Muscle of leg (tissue), 11 donors: ENCODE results near the gene ZNF593. TPM values are rescaled to one million over a fixed set of nuclear protein-coding genes. Genes with fewer than 3 reads are reported as not detected.

ENCODE experiments used
- DNase-seq: peaks from one replicate; pipeline ENCODE4 v3.0.0; 2013
- H3K27ac ChIP-seq: one replicate; pipeline ENCODE4 v1.5.1; 2013; ENCODE audit warnings: mild to moderate bottlenecking, low read length, control low read depth
- H3K27me3 ChIP-seq: one replicate; pipeline ENCODE4 v1.6.1; 2013; ENCODE audit warnings: low read length; ENCODE audit not compliant: control insufficient read depth, insufficient read depth
- H3K36me3 ChIP-seq: one replicate; pipeline ENCODE4 v1.6.1; 2013; ENCODE audit warnings: low read length; ENCODE audit not compliant: control insufficient read depth, insufficient read depth
- H3K4me1 ChIP-seq: one replicate; pipeline ENCODE4 v1.6.1; 2013; ENCODE audit warnings: low read length; ENCODE audit not compliant: control insufficient read depth, insufficient read depth
- H3K4me3 ChIP-seq: one replicate; pipeline ENCODE4 v1.5.1; 2013; ENCODE audit warnings: low read length, control low read depth
- H3K9me3 ChIP-seq: replicated peaks from 2 replicates; pipeline ENCODE4 v1.6.1; 2013; ENCODE audit warnings: low read depth, low read length; ENCODE audit not compliant: control insufficient read depth
- WGBS: methylation state at CpG from one replicate; pipeline ENCODE4 v1.1.5; 2013; ENCODE audit warnings: missing lambda C conversion rate; ENCODE audit not compliant: insufficient coverage; 5-methylcytosine and 5-hydroxymethylcytosine counted together
- polyA plus RNA-seq, 8 donors: library from polyadenylated mRNA; unstranded; fragments of 120-200 nt; gene quantifications; one replicate each; pipeline versions ENCODE4 v1.2.1 to v1.2.3, GENCODE V29; 2013; ENCODE audit warnings: inconsistent platforms in 1 of 8, low replicate concordance in 1 of 8; ENCODE audit not compliant: insufficient read length in 8 of 8, insufficient read depth in 1 of 8
- total RNA-seq: library from RNA; stranded (reverse); fragments of 120-200 nt; gene quantifications from one replicate; pipeline ENCODE4 v1.2.4, GENCODE V29; 2013

The ZNF593 gene
- total and polyA plus RNA-seq, 9 donors, result 18.7 to 25.8 (median 19.5) TPM

DNA sequence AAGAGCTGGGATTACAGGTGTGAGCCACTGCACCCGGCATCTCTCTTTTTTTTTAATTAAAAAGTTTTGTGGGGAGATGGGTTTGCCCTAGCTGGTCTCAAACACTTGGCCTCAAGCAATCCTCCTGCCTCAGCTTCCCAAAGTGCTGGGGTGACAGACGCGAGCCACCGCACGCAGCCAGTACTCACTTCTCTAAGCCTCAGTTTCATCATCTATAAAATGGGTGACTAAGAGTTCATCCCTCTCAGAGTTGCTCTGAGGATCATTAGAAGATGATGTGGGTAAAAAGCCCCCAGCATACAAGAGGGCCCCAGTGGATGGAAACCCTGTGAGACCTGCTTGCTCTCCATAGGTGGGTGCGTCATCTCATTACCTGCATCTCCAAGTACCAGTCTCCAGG, 18.2 kb downstream of the ZNF593 start:
- Histone ChIP-seq H3K9me3 (no peaks in the 10 kb centered on the region), H3K27me3 (no peaks in the 10 kb centered on the region), H3K36me3 (no peaks in the 10 kb centered on the region), H3K4me1 (no peaks in the 10 kb centered on the region), H3K27ac (no peak overlapping the region), H3K4me3 (no peak overlapping the region)
- no peak for DNase-seq
- WGBS, result no CpG with 5 or more reads among the region's 6 CpGs

DNA sequence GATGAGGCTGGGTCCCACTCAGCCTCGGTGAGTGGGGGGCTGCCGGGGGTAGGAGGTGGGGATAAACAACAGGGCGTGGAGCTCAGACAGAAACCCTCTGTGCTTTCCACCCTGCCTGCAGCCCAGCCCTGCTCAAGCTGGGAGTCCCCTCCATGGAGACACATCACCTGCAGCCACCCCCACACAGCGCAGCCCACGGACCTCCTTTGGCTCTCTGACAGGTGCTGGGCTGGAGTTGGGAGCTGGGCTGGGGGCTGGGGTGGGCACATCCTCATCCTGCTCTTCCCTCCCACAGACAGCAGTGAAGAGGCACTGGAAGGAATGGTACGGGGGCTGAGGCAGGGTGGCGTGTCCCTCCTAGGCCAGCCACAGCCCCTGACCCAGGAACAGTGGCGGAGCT, 18.8 kb downstream of the ZNF593 start:
- H3K36me3 ChIP-seq, result no peaks in the 10 kb centered on the region
- 83% methylated on average over 3 of the region's 8 CpGs for WGBS
- no peak overlapping the region for H3K4me3 ChIP-seq
- DNase-seq, result no peak
- no peak overlapping the region for H3K27ac ChIP-seq
- H3K27me3 ChIP-seq, result no peaks in the 10 kb centered on the region
- H3K9me3 ChIP-seq, result no peaks in the 10 kb centered on the region
- H3K4me1 ChIP-seq, result no peaks in the 10 kb centered on the region

- H3K36me3 ChIP-seq, result no peaks in the 10 kb centered on the region
- DNase-seq, result no peak
- no peaks in the 10 kb centered on the region for H3K27me3 ChIP-seq
- no peak overlapping the region for H3K27ac ChIP-seq
- no peaks in the 10 kb centered on the region for H3K9me3 ChIP-seq
- H3K4me1 ChIP-seq, result no peaks in the 10 kb centered on the region
- 57% methylated on average over 2 of the region's 6 CpGs for WGBS
- H3K4me3 ChIP-seq, result no peak overlapping the region
These were observed 19.6 kb downstream of the ZNF593 start for GRCh38 chr1:26189331-26189730.

DNA sequence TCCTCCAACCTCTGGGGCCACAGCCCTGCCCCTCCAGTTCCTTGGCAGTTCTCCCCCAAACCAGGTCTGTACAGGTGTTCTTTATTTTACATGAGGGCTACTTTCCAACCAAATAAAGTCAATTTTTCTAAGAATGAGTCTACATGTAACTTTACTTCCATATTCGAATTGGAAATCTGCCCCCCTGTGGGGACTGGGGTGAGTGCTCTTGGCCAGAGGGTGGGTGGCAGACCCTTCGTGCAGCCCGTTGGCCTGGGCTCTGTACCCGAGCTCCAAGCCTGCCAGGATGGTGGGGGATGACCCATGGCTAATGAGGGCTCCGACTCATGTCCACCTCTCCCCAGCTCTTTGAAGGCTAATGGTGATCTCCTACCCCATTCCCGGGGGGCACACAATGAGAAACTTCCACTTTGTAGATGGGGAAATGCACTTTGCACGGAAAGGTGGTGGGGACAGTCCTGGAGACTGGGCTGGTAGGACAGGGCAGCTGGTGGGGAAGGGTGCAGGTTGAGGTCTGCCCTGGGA, 20.1 kb downstream of the ZNF593 start:
- Histone ChIP-seq H3K9me3 (no peaks in the 10 kb centered on the region), H3K4me3 (no peak overlapping the region), H3K27ac (no peak overlapping the region), H3K4me1 (no peaks in the 10 kb centered on the region), H3K27me3 (no peaks in the 10 kb centered on the region), H3K36me3 (no peaks in the 10 kb centered on the region)
- no peak for DNase-seq
- 100% methylated on average over 2 of the region's 7 CpGs for WGBS

DNA sequence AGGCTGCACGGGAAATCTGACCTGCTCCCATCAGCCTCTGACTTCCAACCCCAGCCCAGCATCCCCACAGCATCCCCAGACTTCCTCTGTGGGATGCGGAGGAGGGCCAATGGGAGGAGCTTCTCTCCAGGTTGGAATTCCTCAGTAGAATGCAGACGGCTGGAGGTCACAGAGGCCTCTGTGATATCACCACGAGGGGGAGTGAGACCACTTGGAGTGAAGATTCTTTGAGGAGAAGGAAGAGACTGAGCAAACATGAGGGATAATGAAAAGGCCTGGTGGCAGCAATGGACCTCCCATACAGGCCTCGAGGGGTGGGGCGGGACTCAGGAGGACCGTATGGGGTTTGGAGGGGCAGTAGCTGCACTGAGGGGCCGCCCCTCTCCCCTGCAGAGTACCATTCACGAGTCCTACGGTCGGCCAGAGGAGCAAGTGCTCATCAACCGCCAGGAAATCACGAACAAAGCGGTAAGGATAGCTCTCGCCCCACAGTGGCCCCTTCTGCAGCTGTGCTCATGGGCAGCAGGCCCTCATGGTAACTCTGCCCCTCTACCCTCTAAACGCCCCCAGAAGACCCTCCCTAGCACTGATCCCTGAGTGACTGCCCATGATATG, 20.8 kb downstream of the ZNF593 start, which contains the start of gene CATSPER4:
Gene CATSPER4, plus strand, starts transcription at position 230 of the 615 bp plus-strand sequence. Its CDS starts 26 bp downstream, at position 256.
- WGBS, result 26% methylated on average over 9 of the region's 16 CpGs
- Histone ChIP-seq H3K27me3 (no peaks in the 10 kb centered on the region), H3K36me3 (no peaks in the 10 kb centered on the region), H3K4me3 (no peak within 1 kb of the TSS), H3K9me3 (no peaks in the 10 kb centered on the region), H3K27ac (no peak within 1 kb of the TSS), H3K4me1 (no peaks in the 10 kb centered on the region)
- no peak for DNase-seq

DNA sequence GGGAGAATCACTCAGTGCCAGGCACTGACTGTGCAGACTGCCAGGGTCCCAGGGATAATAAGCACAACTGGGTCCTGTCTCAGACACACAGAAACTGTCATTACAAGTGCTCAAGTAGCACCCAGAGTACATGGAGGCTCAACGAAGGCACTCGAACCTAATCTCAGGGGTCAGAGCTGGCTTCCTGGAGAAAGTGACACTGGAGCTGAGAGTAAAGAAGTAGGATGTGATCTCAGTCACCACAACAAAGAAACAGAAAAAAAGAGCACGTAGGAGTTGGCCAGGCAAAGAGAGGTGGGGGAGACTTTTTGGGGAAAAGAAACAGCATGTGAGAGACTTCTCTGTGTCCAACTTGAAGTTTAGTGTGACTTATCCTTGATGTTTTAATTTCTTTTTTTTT, 22.0 kb downstream of the ZNF593 start:
- Histone ChIP-seq H3K4me1 (no peaks in the 10 kb centered on the region), H3K27ac (no peak overlapping the region), H3K4me3 (no peak overlapping the region), H3K36me3 (no peaks in the 10 kb centered on the region), H3K9me3 (no peaks in the 10 kb centered on the region), H3K27me3 (no peaks in the 10 kb centered on the region)
- no CpG with 5 or more reads among the region's 3 CpGs for WGBS
- DNase-seq, result no peak

DNA sequence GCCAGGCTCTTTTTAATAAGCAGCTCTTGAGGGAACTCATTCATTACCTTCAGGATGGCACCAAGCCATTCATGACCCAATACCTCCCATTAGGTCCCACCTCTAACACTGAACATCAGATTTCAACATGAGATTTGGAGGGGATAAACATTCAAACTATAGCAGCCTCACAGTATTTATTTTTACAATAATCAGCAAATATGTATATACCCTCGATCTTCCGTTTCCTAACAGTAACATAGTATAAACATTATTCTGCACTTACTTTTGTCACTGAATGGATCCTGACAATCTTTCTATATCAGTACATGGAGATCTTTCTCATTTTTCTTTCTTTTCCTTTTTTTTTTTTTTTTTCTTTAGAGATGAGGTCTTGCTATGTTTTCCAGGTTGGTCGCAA, 26.1 kb downstream of the ZNF593 start:
- no peak overlapping the region for H3K27ac ChIP-seq
- DNase-seq, result no peak
- no CpG with 5 or more reads among the region's 3 CpGs for WGBS

DNA sequence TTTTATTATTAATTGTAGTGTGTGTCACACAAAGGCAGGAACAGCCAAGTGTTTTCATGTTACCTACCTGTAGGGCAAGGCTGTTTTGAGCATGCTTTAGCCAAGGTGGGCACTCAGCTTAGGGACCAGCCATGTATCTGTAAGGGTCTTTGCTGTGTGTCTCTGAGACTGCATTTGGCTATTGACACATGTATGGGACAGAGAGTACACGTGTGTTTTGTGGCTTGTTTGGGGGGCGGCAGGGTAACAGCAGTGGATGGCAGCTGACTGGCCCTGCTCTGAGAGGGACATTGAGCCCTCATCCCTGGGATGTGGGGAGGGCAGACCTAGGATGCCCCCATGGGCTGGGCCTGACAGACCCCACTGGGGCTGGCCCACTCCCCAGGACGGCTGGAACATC, 27.6 kb downstream of the ZNF593 start:
- H3K36me3 ChIP-seq, result no peaks in the 10 kb centered on the region
- H3K27ac ChIP-seq, result no peak overlapping the region
- no peak for DNase-seq
- peaks cover 7% of the 10 kb centered on the region for H3K27me3 ChIP-seq
- no peaks in the 10 kb centered on the region for H3K9me3 ChIP-seq
- H3K4me1 ChIP-seq, result peaks cover 13% of the 10 kb centered on the region
- H3K4me3 ChIP-seq, result no peak overlapping the region
- 76% methylated on average over 3 of the region's 3 CpGs for WGBS

More for the DNA sequence above, 26.1 kb downstream of the ZNF593 start:
- H3K4me3 ChIP-seq, result no peak overlapping the region
- no peaks in the 10 kb centered on the region for H3K36me3 ChIP-seq
- H3K27me3 ChIP-seq, result no peaks in the 10 kb centered on the region
- H3K4me1 ChIP-seq, result peaks cover 1% of the 10 kb centered on the region
- H3K9me3 ChIP-seq, result no peaks in the 10 kb centered on the region

DNA sequence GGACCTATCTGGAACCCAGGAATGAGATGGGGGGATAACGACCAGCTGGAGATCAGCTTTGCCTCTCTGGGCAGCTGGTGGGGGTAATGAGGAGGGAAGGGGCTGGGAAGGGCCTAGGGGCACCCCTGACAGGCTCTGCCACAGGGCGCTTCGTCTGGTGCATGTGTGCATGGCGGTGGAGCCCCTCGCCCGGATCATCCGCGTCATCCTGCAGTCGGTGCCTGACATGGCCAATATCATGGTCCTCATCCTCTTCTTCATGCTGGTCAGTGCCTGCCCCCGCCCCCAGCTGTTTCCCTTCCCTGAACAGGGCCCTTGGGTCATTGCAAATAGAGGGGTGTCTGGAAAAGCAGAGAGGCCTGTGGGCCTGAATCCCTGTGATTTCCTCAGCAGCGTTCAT, 28.1 kb downstream of the ZNF593 start:
- no peak overlapping the region for H3K27ac ChIP-seq
- DNase-seq, result no peak
- H3K4me3 ChIP-seq, result no peak overlapping the region
- no peaks in the 10 kb centered on the region for H3K9me3 ChIP-seq
- WGBS, result 95% methylated on average over 10 of the region's 11 CpGs
- H3K4me1 ChIP-seq, result peaks cover 13% of the 10 kb centered on the region
- H3K36me3 ChIP-seq, result no peaks in the 10 kb centered on the region
- H3K27me3 ChIP-seq, result peaks cover 7% of the 10 kb centered on the region

GRCh38 chr1:26200413-26200812, 30.7 kb downstream of the ZNF593 start:
- DNase-seq, result no peak
- Histone ChIP-seq H3K27me3 (peaks cover 7% of the 10 kb centered on the region), H3K4me1 (peaks cover 13% of the 10 kb centered on the region), H3K9me3 (no peaks in the 10 kb centered on the region), H3K27ac (no peak overlapping the region), H3K4me3 (no peak overlapping the region), H3K36me3 (no peaks in the 10 kb centered on the region)
- 87% methylated on average over 4 of the region's 5 CpGs for WGBS
